ENCODE measurements around the gene P3R3URF.

DNA sequence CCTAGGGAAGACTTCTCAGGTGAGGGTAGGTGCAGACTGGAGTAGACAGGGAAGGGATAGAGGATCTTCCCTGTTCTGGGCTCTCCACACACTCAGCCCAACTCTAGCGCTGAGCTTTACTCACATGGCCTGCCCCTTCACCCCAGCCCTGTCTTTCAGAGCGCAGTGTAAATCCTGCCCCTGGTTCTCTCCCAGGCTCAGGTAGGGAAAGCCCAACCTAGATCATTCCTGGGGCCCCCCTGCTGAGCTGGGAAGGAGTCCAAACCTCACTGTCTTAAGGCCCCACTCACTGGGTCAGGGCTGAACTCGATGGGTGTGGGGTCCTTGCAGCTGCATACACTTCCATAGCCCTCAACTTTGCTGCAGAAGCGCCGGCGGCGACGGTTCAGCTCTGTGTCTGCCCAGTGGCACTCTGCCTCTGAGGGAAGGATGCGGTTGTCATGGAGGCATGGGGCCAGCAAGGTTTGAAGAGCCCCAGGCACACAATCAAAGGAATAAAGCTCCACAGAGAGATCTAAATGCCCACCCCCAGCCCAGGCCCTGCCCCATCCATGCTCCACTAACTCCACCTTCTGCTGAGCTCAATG is 17.8 kb upstream of the P3R3URF start:
- TF ChIP-seq CTCF (IDR thresholded peaks at IDR 0.05) (no peak), POLR2A (IDR thresholded peaks at IDR 0.05) (no peak)
